PC-3 (cell line): ENCODE data around the gene ILK.

Experiments used
- EZH2 ChIP-seq: fragments of 300-600 bp; sonication (generic); IDR thresholded peaks from one replicate; pipeline ENCODE4 v1.6.1; 2017; ENCODE audit warnings: antibody characterized with exemption, mild to moderate bottlenecking, low read length; ENCODE audit not compliant: unreplicated experiment
- TF ChIP-seq, protein P1 (sequence below): fragments of 300-600 bp; sonication (generic); conservative IDR thresholded peaks from 2 replicates; pipeline ENCODE4 v1.5.1; 2017; ENCODE audit warnings: antibody characterized with exemption, low read depth, mild to moderate bottlenecking, low read length

DNA sequence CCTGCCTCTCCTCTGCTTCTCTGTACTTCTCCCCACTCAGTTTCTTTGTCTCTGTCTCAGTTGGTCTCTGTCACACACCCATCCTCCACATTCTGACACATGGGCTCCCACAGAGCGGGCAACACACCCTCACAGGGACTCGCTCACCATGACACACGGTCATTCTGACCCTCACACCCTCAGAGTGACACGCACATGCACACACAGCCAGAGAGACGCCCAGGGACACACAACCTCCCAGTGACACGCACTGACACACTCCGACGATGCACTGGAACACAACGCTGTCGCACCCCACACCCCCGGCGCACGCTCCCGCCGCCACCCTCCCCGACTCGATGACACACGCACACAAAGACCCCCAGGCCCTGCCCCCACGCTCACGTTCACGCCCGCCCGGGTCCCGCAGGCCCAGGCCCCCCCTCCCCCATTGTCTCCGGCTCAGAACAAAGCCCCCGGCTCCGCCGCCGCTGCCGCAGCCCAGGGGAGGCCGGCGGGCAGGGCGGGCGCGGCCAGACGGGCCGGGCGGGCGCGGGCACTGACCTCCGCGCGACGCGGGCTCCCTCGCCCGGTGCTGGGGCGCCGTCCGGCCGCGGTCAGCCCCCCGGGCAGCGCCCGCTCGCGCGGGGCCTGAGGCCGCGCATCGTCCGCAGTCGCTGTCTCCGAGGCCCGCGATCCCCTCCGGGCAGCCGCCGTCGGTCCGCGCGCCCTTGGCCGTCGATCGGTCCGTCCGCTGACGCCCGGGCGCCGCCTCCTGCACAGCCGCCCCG is 51.6 kb downstream of the ILK start:
- TF ChIP-seq, protein P1, sequence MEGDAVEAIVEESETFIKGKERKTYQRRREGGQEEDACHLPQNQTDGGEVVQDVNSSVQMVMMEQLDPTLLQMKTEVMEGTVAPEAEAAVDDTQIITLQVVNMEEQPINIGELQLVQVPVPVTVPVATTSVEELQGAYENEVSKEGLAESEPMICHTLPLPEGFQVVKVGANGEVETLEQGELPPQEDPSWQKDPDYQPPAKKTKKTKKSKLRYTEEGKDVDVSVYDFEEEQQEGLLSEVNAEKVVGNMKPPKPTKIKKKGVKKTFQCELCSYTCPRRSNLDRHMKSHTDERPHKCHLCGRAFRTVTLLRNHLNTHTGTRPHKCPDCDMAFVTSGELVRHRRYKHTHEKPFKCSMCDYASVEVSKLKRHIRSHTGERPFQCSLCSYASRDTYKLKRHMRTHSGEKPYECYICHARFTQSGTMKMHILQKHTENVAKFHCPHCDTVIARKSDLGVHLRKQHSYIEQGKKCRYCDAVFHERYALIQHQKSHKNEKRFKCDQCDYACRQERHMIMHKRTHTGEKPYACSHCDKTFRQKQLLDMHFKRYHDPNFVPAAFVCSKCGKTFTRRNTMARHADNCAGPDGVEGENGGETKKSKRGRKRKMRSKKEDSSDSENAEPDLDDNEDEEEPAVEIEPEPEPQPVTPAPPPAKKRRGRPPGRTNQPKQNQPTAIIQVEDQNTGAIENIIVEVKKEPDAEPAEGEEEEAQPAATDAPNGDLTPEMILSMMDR: no peak
- TF ChIP-seq EZH2: no peak
